GM12801 (cell line): ENCODE results near the gene ZG16.

Experiments
- CTCF ChIP-seq: IDR thresholded peaks from one replicate; pipeline ENCODE4 v1.5.1; 2011; ENCODE audit warnings: control low read depth; ENCODE audit not compliant: insufficient read length; ENCODE audit errors: extremely low read depth

Gene ZG16

GRCh38 chr16:29821643-29822115 is 43.6 kb downstream of the ZG16 start:
- TF ChIP-seq CTCF = no peak

- no peak for TF ChIP-seq CTCF
Observed at GRCh38 chr16:29824589-29825144, 46.6 kb downstream of the ZG16 start.

- TF ChIP-seq CTCF = no peak
Observed at GRCh38 chr16:29825145-29826044, 47.3 kb downstream of the ZG16 start.

- no peak for TF ChIP-seq CTCF
Observed at GRCh38 chr16:29826342-29826695, 48.3 kb downstream of the ZG16 start.

- TF ChIP-seq CTCF = no peak
Observed at GRCh38 chr16:29830774-29831173, 52.7 kb downstream of the ZG16 start.

GRCh38 chr16:29831490-29831889 is 53.4 kb downstream of the ZG16 start:
- TF ChIP-seq CTCF = no peak
